Activated CD4-positive, CD25-positive, alpha-beta regulatory T cell treated with anti-CD3 and anti-CD28 coated beads, Interleukin-2, amount 50 U/mL, for 16 hours (primary cell): ENCODE data around the gene SUGCT.

Experiments
- DNase-seq: peaks from one replicate; pipeline ENCODE4 v3.0.0-alpha.2; 2020; ENCODE audit warnings: low read depth, low spot score

SUGCT gene

GRCh38 chr7:40468891-40469864 is 334.4 kb downstream of the SUGCT start:
- no peak for DNase-seq

DNA sequence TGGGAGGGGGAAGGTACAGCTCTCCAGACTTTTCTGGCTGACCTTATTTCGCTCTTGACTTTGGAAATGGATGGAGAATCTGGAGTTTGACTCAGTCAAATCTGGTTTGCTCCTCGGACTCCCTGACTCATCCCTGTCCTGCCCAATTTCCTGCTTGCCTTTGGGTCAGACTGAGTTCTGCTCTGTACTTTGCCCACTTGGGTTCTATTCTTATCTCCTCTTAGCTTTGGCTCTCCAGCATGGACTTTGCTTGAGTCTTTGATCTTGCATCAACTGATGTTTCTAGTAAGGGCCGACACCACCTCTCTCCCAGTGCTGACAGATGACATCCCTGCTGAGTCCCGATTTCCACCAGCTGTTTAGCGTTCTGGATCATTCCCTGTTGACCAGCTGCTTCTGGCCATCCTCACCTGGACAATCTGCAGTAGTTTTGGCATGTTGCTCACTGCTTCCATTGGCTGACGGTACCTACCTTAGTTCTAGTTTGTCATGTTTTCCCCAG is 335.3 kb downstream of the SUGCT start:
- no peak for DNase-seq

- DNase-seq, result no peak
These were observed 336.0 kb downstream of the SUGCT start for GRCh38 chr7:40470817-40471216.

DNA sequence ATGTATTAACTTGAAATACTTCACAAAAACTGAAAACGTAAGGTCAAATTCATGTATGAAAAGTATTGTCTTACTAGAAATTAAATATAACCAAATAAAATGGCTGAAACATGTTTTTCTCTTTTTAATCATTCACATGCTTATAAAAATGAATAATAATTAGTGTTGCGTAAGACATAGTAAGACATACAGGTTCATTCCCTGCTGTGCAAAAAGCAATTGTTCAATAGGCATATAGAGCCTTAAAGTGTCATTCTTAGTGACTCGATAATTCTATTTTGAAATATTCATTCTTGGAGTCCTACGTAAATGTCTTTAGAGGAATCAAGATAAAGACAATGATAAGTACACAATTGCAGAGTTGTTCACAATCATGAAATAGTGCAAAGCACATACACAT is 337.1 kb downstream of the SUGCT start:
- DNase-seq, result no peak

- no peak for DNase-seq
These were observed 340.2 kb downstream of the SUGCT start for GRCh38 chr7:40474790-40475680.

DNA sequence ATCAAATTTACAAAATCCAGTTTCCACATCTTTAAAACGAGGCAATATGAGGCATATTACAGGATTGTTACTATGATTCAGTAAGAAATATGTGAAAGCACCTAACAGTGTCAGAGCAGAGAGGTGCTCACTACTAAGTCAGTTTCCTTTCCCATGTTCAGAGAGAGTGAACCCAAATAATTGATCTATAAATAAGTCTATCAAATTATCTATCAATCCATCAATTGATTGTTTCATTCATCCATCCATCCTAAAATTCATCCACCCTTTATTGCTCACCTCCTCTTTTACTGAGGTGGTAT is 340.8 kb downstream of the SUGCT start:
- DNase-seq, result no peak

- DNase-seq, result no peak
These were observed 342.3 kb downstream of the SUGCT start for GRCh38 chr7:40477094-40477493.

DNA sequence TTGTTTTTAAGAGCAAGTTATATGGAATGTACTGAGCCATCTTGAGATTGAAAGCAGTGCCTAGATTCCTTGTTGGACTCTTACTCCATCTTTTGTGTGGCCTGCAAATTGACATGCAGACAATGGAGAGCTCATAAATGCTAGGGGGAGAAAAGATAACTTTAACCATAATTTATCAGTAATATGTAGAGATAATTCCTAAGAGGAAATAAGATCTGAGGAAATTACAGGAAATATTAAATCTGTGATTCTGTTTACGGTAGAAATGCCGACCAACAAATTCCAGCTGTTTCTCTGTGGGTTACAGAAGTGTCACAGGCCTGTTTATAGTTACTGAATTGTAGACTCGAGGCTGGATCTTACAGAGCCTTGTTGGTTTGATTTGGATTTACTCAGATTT is 348.0 kb downstream of the SUGCT start:
- DNase-seq, result no peak

- no peak for DNase-seq
These were observed 348.8 kb downstream of the SUGCT start for GRCh38 chr7:40483630-40484029.

DNA sequence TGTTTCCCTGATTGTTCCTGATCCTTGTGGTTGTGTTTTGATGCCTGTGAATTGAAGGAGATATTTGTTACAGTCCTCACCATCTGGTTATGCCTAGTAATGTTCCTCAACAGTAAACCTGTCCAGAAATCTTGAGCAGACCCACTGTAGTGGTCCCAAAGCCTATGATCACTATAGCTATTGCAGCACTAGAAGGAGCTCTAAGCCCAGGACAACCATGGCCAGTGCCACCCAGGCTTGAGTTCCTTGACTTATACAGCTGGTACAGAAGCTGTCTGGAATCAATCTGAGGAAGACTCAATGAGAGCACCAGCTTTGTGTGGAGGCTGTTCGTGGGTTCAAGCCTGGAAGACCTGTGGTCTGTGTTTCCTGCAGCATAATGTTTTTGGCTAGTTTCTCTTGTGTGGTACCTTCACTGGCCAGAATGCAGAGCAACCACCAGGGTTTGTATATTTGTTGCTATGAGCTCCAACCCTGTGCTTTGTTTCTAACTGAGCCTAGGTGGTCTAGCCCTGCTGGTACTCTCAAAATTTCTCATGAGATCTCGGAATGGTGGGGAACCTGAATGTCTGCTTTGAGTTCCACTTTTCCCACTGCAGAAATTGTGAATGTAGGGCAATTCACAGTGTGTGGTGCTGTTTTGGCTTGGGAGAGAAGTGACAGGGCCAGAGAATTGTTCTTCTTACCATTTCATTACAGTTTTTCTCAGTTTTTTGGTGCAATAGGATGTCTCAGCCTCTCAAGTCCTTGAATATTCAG is 355.2 kb downstream of the SUGCT start:
- DNase-seq, result no peak

GRCh38 chr7:40490603-40490924 is 355.8 kb downstream of the SUGCT start:
- DNase-seq, result no peak

GRCh38 chr7:40492946-40493345 is 358.1 kb downstream of the SUGCT start:
- DNase-seq, result no peak

GRCh38 chr7:40493609-40494051 is 358.8 kb downstream of the SUGCT start:
- DNase-seq, result no peak

DNA sequence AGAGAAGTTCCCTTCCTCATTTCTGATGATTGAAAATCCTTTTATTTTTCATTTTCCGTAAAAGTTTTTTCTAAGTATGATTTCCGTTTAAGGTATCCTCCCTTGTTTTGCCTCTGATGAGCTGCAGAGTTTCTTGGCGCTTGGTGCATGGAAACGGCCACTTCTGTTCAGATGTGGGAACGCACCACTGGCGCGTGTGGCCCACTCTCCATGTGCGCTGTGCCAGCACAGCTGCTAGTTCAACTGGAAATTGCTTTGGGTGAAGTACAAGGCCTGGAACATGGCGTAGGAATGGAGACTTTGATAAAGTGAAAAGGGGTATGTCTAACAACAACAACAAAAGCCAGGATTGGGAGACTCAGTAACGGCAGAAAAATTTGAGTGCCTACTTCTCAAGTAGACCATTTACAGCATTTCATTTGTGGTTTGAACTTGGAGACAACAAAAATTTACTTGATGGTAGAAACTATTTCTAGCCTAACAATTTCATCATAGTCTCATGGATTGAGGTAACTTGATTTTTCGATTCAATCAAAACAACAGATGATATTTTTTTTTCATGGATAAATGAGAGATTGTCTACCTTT is 364.2 kb downstream of the SUGCT start:
- no peak for DNase-seq

DNA sequence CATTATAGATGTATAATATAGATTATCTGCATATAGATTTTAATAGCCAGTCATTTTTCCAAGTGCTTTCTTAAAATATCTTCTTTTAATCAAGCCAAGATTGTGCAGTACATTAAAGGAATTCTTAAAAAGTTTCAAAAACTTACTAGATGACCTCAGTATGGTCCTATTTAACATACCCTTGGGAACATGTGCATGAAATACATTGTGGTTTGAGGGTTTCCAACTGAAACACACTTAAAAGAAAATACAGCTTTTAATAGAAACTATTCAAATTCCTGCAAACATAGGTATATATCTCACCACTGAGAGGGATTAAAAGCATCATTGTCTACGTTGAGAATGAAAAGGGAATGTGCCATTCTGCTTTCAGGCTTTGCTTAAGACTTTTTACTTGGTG is 364.9 kb downstream of the SUGCT start:
- DNase-seq, result no peak

GRCh38 chr7:40500219-40500618 is 365.4 kb downstream of the SUGCT start:
- DNase-seq, result no peak

DNA sequence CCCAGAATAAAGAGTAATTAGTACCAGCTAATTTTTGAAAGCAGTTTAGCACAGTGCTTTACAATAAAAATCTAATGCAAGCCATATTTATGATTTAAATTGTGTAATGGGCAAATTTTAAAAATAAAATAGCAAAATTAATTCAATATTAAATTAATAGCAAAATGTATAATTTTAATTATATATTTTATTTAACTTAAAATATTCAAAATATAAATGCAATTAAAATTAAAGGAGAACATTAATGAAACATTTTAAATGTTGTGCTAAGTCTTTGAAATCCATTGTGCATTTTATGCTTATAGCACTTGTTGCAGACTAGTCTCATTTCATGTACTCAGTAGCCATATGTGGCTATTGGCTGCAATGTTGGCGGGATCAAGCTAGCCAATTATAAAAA is 367.6 kb downstream of the SUGCT start:
- DNase-seq, result no peak

GRCh38 chr7:40506158-40506557 is 371.4 kb downstream of the SUGCT start:
- DNase-seq, result no peak

DNA sequence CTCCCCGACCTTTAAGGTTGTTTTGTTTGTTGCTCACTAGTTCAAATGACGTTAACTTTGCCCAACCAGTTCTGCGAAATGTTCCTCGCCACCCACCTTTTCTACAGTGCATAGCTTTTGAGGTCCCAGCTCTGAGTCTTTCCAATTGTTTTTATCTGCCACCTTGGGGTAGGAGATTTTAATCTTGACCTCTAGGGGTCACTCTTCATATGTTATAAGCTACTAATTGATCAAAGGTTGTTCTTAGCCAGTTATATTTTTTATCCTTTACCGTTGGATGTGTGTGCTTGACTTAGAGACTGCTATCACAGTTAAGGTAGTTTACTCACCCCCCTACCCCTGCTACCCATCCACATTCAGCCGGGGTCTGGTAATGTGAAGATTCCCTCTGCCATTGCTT is 372.4 kb downstream of the SUGCT start:
- no peak for DNase-seq

- no peak for DNase-seq
These were observed 374.6 kb downstream of the SUGCT start for GRCh38 chr7:40509287-40509996.

DNA sequence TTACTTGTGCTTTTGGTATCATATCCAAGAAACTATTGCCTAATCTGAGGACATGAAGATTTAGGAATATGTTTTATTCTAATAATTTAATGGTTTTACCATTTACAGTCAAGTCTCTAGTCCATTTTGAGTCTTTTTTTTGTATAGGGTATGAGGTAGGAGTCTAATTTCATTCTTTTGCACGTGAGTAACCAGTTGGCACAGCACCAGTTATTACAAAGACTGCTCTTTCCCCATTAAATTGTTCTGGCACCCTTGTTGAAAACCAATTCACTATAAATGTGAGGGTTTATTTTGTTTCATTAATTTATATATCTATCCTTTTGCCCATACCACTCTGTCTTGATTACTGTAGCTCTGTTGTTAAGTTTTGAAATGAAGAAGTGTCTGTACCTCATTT is 381.6 kb downstream of the SUGCT start:
- no peak for DNase-seq
